Urinary bladder (tissue), 4 donors: ENCODE data around the gene FAM217B. TPM values are rescaled to one million over a fixed set of nuclear protein-coding genes. Genes with fewer than 3 reads are reported as not detected.

Experiments used
- DNase-seq: peaks from one replicate; pipeline ENCODE4 v3.0.0-alpha.2; 2015; ENCODE audit errors: extremely low spot score
- H3K27ac ChIP-seq: one replicate; pipeline ENCODE4 v1.5.1; 2013; ENCODE audit warnings: low read depth, mild to moderate bottlenecking, moderate library complexity
- H3K36me3 ChIP-seq: one replicate; pipeline ENCODE4 v1.6.1; 2013; ENCODE audit warnings: mild to moderate bottlenecking, moderate library complexity; ENCODE audit not compliant: insufficient read depth
- H3K4me1 ChIP-seq: one replicate; pipeline ENCODE4 v1.6.1; 2013; ENCODE audit warnings: mild to moderate bottlenecking, moderate library complexity; ENCODE audit not compliant: insufficient read depth
- H3K4me3 ChIP-seq: one replicate; pipeline ENCODE4 v1.5.1; 2013; ENCODE audit warnings: low read depth, low read length
- WGBS: extraction: QIAGEN DNeasy Blood & Tissue Kit; methylation state at CpG from one replicate; pipeline ENCODE4 v1.1.7; 2013; 5-methylcytosine and 5-hydroxymethylcytosine counted together
- polyA plus RNA-seq: library from polyadenylated mRNA; stranded (reverse); fragments of 200-250 nt; gene quantifications from one replicate; pipeline ENCODE4 v1.2.3, GENCODE V29; 2013
- total RNA-seq: library from RNA; depleted of rRNA; stranded (reverse); fragments of >200 nt; gene quantifications from one replicate; pipeline ENCODE4 v1.2.3, GENCODE V29; 2014
- donor health status: healthy with polysubstance abuse.
- donor health status: healthy.

Gene FAM217B
- total and polyA plus RNA-seq, 2 donors, result 6.0 to 11.6 TPM

- H3K4me3 ChIP-seq, result no peak overlapping the region
- no peak for DNase-seq
- WGBS, result 82% methylated on average over 2 of the region's 2 CpGs
- no peaks in the 10 kb centered on the region for H3K4me1 ChIP-seq
- no peak overlapping the region for H3K27ac ChIP-seq
- H3K36me3 ChIP-seq, result no peaks in the 10 kb centered on the region
Measured at GRCh38 chr20:59997896-59998295, 57.7 kb downstream of the FAM217B start.

Other genes starting within 250 kb of the FAM217B start
- gene SYCP2, start 6.8 kb upstream of the FAM217B start, total RNA-seq, result 6.7 TPM
- 1.2 TPM for gene SYCP2, start 6.8 kb upstream of the FAM217B start, polyA plus RNA-seq
- 8.5 TPM for gene PPP1R3D, start 84 bp upstream of the FAM217B start, total RNA-seq
- gene PPP1R3D, start 84 bp upstream of the FAM217B start, polyA plus RNA-seq, result 8.0 TPM
- 4.1 TPM for gene CDH26, start 18.0 kb downstream of the FAM217B start, total RNA-seq
- gene CDH26, start 18.0 kb downstream of the FAM217B start, polyA plus RNA-seq, result 1.4 TPM